Measurements from ENCODE around the gene M1AP. TPM values are rescaled to one million over a fixed set of nuclear protein-coding genes. Genes with fewer than 3 reads are reported as not detected.

Gene M1AP
- total RNA-seq, 1 donor from 2014 or later: 0.24 TPM

DNA sequence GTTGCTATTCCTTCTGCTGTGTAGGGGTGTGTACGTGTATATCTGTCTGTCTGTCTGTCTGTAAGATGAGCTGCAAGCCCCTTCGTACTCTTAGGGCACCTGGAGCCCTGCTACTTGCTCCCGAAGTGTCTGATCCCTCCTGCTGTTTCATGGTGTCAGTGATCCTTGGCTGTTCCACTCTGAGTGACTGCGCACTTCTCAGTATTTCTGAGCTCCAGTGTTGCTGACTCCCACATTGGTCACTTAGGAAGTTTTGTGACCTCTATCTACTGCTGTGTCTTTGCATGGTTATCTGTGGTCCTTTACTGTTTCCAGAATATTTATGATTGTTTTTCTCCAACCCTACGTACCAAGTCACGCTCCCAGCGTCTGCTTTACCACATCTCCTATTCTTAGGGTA is 22.1 kb upstream of the M1AP start:
- Mint-ChIP-seq H3K36me3 (peaks cover 4% of the 10 kb centered on the region), H3K9me3 (no peaks in the 10 kb centered on the region), H3K4me1 (ENCODE audit: unreplicated experiment) (no peaks in the 10 kb centered on the region), H3K27ac (no peak overlapping the region), H3K27me3 (no peaks in the 10 kb centered on the region), H3K4me3 (no peak overlapping the region)
- DNase-seq (ENCODE audit: extremely low spot score, unreplicated experiment): no peak
- TF ChIP-seq, protein P1, sequence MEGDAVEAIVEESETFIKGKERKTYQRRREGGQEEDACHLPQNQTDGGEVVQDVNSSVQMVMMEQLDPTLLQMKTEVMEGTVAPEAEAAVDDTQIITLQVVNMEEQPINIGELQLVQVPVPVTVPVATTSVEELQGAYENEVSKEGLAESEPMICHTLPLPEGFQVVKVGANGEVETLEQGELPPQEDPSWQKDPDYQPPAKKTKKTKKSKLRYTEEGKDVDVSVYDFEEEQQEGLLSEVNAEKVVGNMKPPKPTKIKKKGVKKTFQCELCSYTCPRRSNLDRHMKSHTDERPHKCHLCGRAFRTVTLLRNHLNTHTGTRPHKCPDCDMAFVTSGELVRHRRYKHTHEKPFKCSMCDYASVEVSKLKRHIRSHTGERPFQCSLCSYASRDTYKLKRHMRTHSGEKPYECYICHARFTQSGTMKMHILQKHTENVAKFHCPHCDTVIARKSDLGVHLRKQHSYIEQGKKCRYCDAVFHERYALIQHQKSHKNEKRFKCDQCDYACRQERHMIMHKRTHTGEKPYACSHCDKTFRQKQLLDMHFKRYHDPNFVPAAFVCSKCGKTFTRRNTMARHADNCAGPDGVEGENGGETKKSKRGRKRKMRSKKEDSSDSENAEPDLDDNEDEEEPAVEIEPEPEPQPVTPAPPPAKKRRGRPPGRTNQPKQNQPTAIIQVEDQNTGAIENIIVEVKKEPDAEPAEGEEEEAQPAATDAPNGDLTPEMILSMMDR (conservative IDR thresholded peaks at IDR 0.05): no peak

DNA sequence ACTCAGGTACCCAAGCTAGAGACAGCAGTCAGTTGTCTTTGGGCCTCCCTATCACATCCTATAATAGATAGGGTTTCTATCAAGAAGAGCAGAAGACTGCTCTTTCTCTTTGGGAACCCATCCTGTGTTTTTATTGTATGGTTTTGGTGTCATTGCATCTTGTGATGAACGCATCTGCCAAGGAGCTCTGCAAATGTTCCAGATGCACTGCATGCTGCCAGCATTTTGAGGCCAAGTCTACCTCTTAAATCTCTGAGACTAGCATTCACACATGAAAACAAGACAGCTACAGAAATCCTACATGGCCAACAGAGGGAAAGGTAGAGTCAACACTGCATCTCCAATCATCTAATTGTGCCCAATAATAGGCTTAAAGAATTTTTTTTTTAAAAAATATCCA is 20.0 kb upstream of the M1AP start:
- no peaks in the 10 kb centered on the region for H3K9me3 Mint-ChIP-seq
- TF ChIP-seq, protein P1 (conservative IDR thresholded peaks at IDR 0.05): no peak
- no peak overlapping the region for H3K27ac Mint-ChIP-seq
- DNase-seq (ENCODE audit: extremely low spot score, unreplicated experiment): no peak
- H3K4me3 Mint-ChIP-seq: no peak overlapping the region
- no peaks in the 10 kb centered on the region for H3K27me3 Mint-ChIP-seq
- no peaks in the 10 kb centered on the region for H3K4me1 Mint-ChIP-seq (ENCODE audit: unreplicated experiment)
- H3K36me3 Mint-ChIP-seq: peaks cover 4% of the 10 kb centered on the region

- H3K27ac Mint-ChIP-seq: no peak overlapping the region
- H3K36me3 Mint-ChIP-seq: peaks cover 4% of the 10 kb centered on the region
- H3K27me3 Mint-ChIP-seq: peaks cover 10% of the 10 kb centered on the region
- no peaks in the 10 kb centered on the region for H3K9me3 Mint-ChIP-seq
- DNase-seq (ENCODE audit: extremely low spot score, unreplicated experiment): no peak
- TF ChIP-seq, protein P1 (conservative IDR thresholded peaks at IDR 0.05): no peak
- H3K4me1 Mint-ChIP-seq (ENCODE audit: unreplicated experiment): peaks cover 5% of the 10 kb centered on the region
- no peak overlapping the region for H3K4me3 Mint-ChIP-seq
Measured at GRCh38 chr2:74659462-74659861, 11.3 kb upstream of the M1AP start.

GRCh38 chr2:74658516-74658915 is 10.4 kb upstream of the M1AP start:
- DNase-seq (ENCODE audit: extremely low spot score, unreplicated experiment): no peak
- Mint-ChIP-seq H3K4me1 (ENCODE audit: unreplicated experiment) (peaks cover 5% of the 10 kb centered on the region), H3K27ac (no peak overlapping the region), H3K27me3 (peaks cover 10% of the 10 kb centered on the region), H3K9me3 (no peaks in the 10 kb centered on the region), H3K36me3 (peaks cover 4% of the 10 kb centered on the region), H3K4me3 (no peak overlapping the region)
- TF ChIP-seq, protein P1 (conservative IDR thresholded peaks at IDR 0.05): no peak

GRCh38 chr2:74655579-74655978 is 7.4 kb upstream of the M1AP start:
- H3K36me3 Mint-ChIP-seq: peaks cover 4% of the 10 kb centered on the region
- no peak for DNase-seq (ENCODE audit: extremely low spot score, unreplicated experiment)
- peaks cover 9% of the 10 kb centered on the region for H3K4me1 Mint-ChIP-seq (ENCODE audit: unreplicated experiment)
- peak overlapping the region; percentile 87 for H3K4me3 Mint-ChIP-seq
- H3K27me3 Mint-ChIP-seq: peaks cover 13% of the 10 kb centered on the region
- TF ChIP-seq, protein P1 (conservative IDR thresholded peaks at IDR 0.05): no peak
- no peak overlapping the region for H3K27ac Mint-ChIP-seq
- H3K9me3 Mint-ChIP-seq: no peaks in the 10 kb centered on the region
